Pancreas (tissue), 10 donors: ENCODE measurements around the gene CRADD. TPM values are rescaled to one million over a fixed set of nuclear protein-coding genes. Genes with fewer than 3 reads are reported as not detected.

ENCODE experiments used
- ATAC-seq, 4 donors: fragments of 200-7000 bp; cut with Tn5 transposase; one replicate each; pipeline versions ENCODE4 v1.8.0 to v1.9.1; 2020; ENCODE audit warnings: mild to moderate bottlenecking in 4 of 4, moderate library complexity in 4 of 4
- DNase-seq, 6 donors: peaks; one replicate each; pipeline ENCODE4 v3.0.0-alpha.2; 2020
- FAIRE-seq: peaks from 2 replicates; lab custom pipeline; 2012; peaks lifted over from hg19 to GRCh38; lab: Jason Lieb, UNC
- H3K27ac ChIP-seq, 4 donors: fragments of 200-600 bp; sonication (generic); 1 replicate in 3 of 4; 2 replicates in 1 of 4; pipeline versions ENCODE4 v1.5.0 to v1.8.0; 2020
- H3K27me3 ChIP-seq, 4 donors: fragments of 200-600 bp; one replicate each; pipeline ENCODE4 v1.8.0; 2021
- H3K36me3 ChIP-seq, 3 donors: fragments of 200-600 bp; sonication (generic) in 1 of 3; one replicate each; pipeline versions ENCODE4 v1.5.0 to v1.8.0; 2020 to 2021
- H3K4me1 ChIP-seq, 3 donors: fragments of 200-600 bp; one replicate each; pipeline ENCODE4 v1.8.0; 2021
- H3K4me3 ChIP-seq, 4 donors: fragments of 200-600 bp; sonication (generic) in 2 of 4; one replicate each; pipeline versions ENCODE4 v1.5.0 to v1.8.0; 2020 to 2021
- H3K9me3 ChIP-seq, 4 donors: fragments of 200-600 bp; one replicate each; pipeline ENCODE4 v1.8.0; 2021
- CTCF ChIP-seq, 4 donors: fragments of 200-600 bp; sonication (generic) in 3 of 4; IDR thresholded peaks; one replicate each; pipeline versions ENCODE4 v1.5.0 to v1.8.0; 2021; ENCODE audit warnings: antibody characterized with exemption in 4 of 4
- WGBS, 2 donors: extraction: QIAGEN DNeasy Blood & Tissue Kit; methylation state at CpG; one replicate each; pipeline ENCODE4 v1.1.7; 2013; 5-methylcytosine and 5-hydroxymethylcytosine counted together
- intact Hi-C, 3 donors: fragments of 100-400 bp; cut with DNase I; formaldehyde crosslinking; loops; one replicate each; pipeline versions ENCODE4 v1.11.1 to v1.14.2; 2022
- polyA plus RNA-seq, 2 donors: library from polyadenylated mRNA; stranded (reverse); fragments of 200-250 nt; gene quantifications; one replicate each; pipeline ENCODE4 v1.2.3, GENCODE V29; 2013
- total RNA-seq, 6 donors: library from RNA; stranded (reverse); fragmentation: NEBNext Ultra II Directional in 4 of 6; extraction: Animal tissue kit (Norgen Biotek cat#: 25700) in 4 of 6; gene quantifications; one replicate each; pipeline versions ENCODE4 v1.2.1 to v1.2.4, GENCODE V29; 2021 to 2023
- donor health status: healthy with polysubstance abuse.
- donor health status: DM: no; HTN: no; CAD: no; lungs with moderate emphysema.
- donor health status: DM: no; HTN: no; CAD: no.
- donor health status: control.
- donor health status: control.
- donor health status: Bipolar disorder and iron deficiency.
- donor health status: DM: yes; HTN: yes; CAD: no.
- donor health status: DM: no; HTN: no; CAD: no.
- donor health status: DM: no; HTN: no; CAD: no.
- donor health status: DM: yes; HTN: yes; CAD: no.

Gene CRADD
- total and polyA plus RNA-seq, 8 donors: 5.3 to 12.3 (median 9.2) TPM

- peak overlapping the region in 2 of 4 donors; percentile 1 to 2 for H3K4me3 ChIP-seq
- no peaks in the 10 kb centered on the region for H3K36me3 ChIP-seq
- ATAC-seq (no peak), FAIRE-seq (no peak), DNase-seq (no peak)
- no peak for TF ChIP-seq CTCF (IDR thresholded peaks at IDR 0.05)
- intact Hi-C loops: no loop called here
- H3K27me3 ChIP-seq: no peaks in the 10 kb centered on the region
- peak overlapping the region in 2 of 4 donors; percentile 87 to 92 for H3K27ac ChIP-seq
- H3K4me1 ChIP-seq: peaks cover 0 to 28% (median 4%) of the 10 kb centered on the region in 3 donors
- 55 to 67% methylated on average over 3 of the region's 3 CpGs for WGBS, 2 donors
- H3K9me3 ChIP-seq: no peaks in the 10 kb centered on the region
Measured at GRCh38 chr12:93740751-93741150, 63.6 kb downstream of the CRADD start.

- Histone ChIP-seq H3K4me1 (peaks cover 1 to 28% (median 4%) of the 10 kb centered on the region in 3 donors), H3K27ac (peak overlapping the region; percentile 70 to 92 (median 84)), H3K9me3 (no peaks in the 10 kb centered on the region), H3K27me3 (no peaks in the 10 kb centered on the region), H3K36me3 (no peaks in the 10 kb centered on the region), H3K4me3 (peak overlapping the region; percentile 35 to 52 (median 40))
- no peak for FAIRE-seq
- DNase-seq: peak in 1 of 6 donors; percentile 22
- ATAC-seq: peak; percentile 15 to 38 (median 32)
- intact Hi-C loops: no loop called here
- no peak for TF ChIP-seq CTCF (IDR thresholded peaks at IDR 0.05)
- WGBS, 2 donors: 11 to 12% methylated on average over 10 of the region's 10 CpGs
Measured at GRCh38 chr12:93741659-93742109, 64.5 kb downstream of the CRADD start.

GRCh38 chr12:93742110-93742934, 65.1 kb downstream of the CRADD start:
- FAIRE-seq: no peak
- WGBS, 2 donors: 0% methylated on average over 44 to 45 of the region's 45 CpGs
- Histone ChIP-seq H3K27me3 (no peaks in the 10 kb centered on the region), H3K36me3 (no peaks in the 10 kb centered on the region), H3K4me3 (peak overlapping the region; percentile 35 to 52 (median 40)), H3K9me3 (no peaks in the 10 kb centered on the region), H3K27ac (peak overlapping the region; percentile 70 to 92 (median 84)), H3K4me1 (peaks cover 4 to 24% (median 4%) of the 10 kb centered on the region in 3 donors)
- peak; percentile 68 to 87 (median 75) for DNase-seq
- peak; percentile 93 to 95 (median 94) for ATAC-seq
- intact Hi-C loops: no loop called here
- no peak for TF ChIP-seq CTCF (IDR thresholded peaks at IDR 0.05)

- FAIRE-seq (no peak), ATAC-seq (no peak)
- peak overlapping the region in 2 of 4 donors; percentile 41 to 52 for H3K4me3 ChIP-seq
Measured at GRCh38 chr12:93743229-93743998, 66.2 kb downstream of the CRADD start.

More at GRCh38 chr12:93743229-93743998, 66.2 kb downstream of the CRADD start:
- H3K27ac ChIP-seq: peak overlapping the region in 3 of 4 donors; percentile 81 to 92 (median 87)
- no peaks in the 10 kb centered on the region for H3K9me3 ChIP-seq
- no peak for TF ChIP-seq CTCF (IDR thresholded peaks at IDR 0.05)
- intact Hi-C loops: no loop called here
- DNase-seq: no peak
- no peaks in the 10 kb centered on the region for H3K36me3 ChIP-seq
- peaks cover 4 to 16% (median 4%) of the 10 kb centered on the region in 3 donors for H3K4me1 ChIP-seq
- H3K27me3 ChIP-seq: no peaks in the 10 kb centered on the region
- 91 to 94% methylated on average over 9 of the region's 9 CpGs for WGBS, 2 donors
